Measurements from ENCODE around the gene DCUN1D2.
"Not testable (repeated sequence)": the region's sequence is repeated elsewhere in the genome, so short reads cannot be mapped to it uniquely, and the experiment has no call there.

The DCUN1D2 gene

GRCh38 chr13:113441661-113442060, 48.9 kb downstream of the DCUN1D2 start:
- TF ChIP-seq SPI1 (IDR thresholded peaks at IDR 0.05; ENCODE audit: borderline replicate concordance, low read depth) (no peak), GABPA (IDR thresholded peaks at IDR 0.05; ENCODE audit: low read depth) (no peak), POLR2AphosphoS5 (IDR thresholded peaks at IDR 0.05; ENCODE audit: low read depth) (no peak), CTCF (IDR thresholded peaks at IDR 0.05; ENCODE audit: insufficient read depth, low read length) (no peak), REST (IDR thresholded peaks at IDR 0.05; ENCODE audit: insufficient replicate concordance, low read depth) (no peak)
- DNase-seq (ENCODE audit: low read depth in 1 of 2, low spot score in 1 of 2), result no peak

GRCh38 chr13:113437408-113438010, 53.0 kb downstream of the DCUN1D2 start:
- no peak overlapping the region for H3K27ac ChIP-seq (replicated peaks)
- no peaks in the 10 kb centered on the region for H3K27me3 ChIP-seq (ENCODE audit: insufficient read depth, poor library complexity, severe bottlenecking)
- no peak for TF ChIP-seq SPI1 (IDR thresholded peaks at IDR 0.05; ENCODE audit: borderline replicate concordance, low read depth)
- TF ChIP-seq GABPA (IDR thresholded peaks at IDR 0.05; ENCODE audit: low read depth), result no peak
- TF ChIP-seq CTCF (IDR thresholded peaks at IDR 0.05; ENCODE audit: insufficient read depth, low read length), result no peak
- TF ChIP-seq POLR2AphosphoS5 (IDR thresholded peaks at IDR 0.05; ENCODE audit: low read depth), result no peak
- TF ChIP-seq REST (IDR thresholded peaks at IDR 0.05; ENCODE audit: insufficient replicate concordance, low read depth), result no peak
- H3K4me3 ChIP-seq (replicated peaks; ENCODE audit: insufficient read depth, low read length), result no peak overlapping the region
- no peak for DNase-seq (ENCODE audit: low read depth in 1 of 2, low spot score in 1 of 2)

More at GRCh38 chr13:113441661-113442060, 48.9 kb downstream of the DCUN1D2 start:
- Histone ChIP-seq H3K27me3 (ENCODE audit: insufficient read depth, poor library complexity, severe bottlenecking) (no peaks in the 10 kb centered on the region), H3K4me3 (replicated peaks; ENCODE audit: insufficient read depth, low read length) (no peak overlapping the region), H3K27ac (replicated peaks) (no peak overlapping the region)

GRCh38 chr13:113436866-113437265, 53.6 kb downstream of the DCUN1D2 start:
- DNase-seq (ENCODE audit: low read depth in 1 of 2, low spot score in 1 of 2); H3K4me3 ChIP-seq (replicated peaks; ENCODE audit: insufficient read depth, low read length); H3K27ac ChIP-seq (replicated peaks): not testable (repeated sequence)

GRCh38 chr13:113435907-113436306, 54.6 kb downstream of the DCUN1D2 start:
- DNase-seq (ENCODE audit: low read depth in 1 of 2, low spot score in 1 of 2); H3K27ac ChIP-seq (replicated peaks); H3K27me3 ChIP-seq (ENCODE audit: insufficient read depth, poor library complexity, severe bottlenecking); H3K4me3 ChIP-seq (replicated peaks; ENCODE audit: insufficient read depth, low read length): not testable (repeated sequence)

More at GRCh38 chr13:113436866-113437265, 53.6 kb downstream of the DCUN1D2 start:
- H3K27me3 ChIP-seq (ENCODE audit: insufficient read depth, poor library complexity, severe bottlenecking), result not testable (repeated sequence)

GRCh38 chr13:113433391-113433916, 57.1 kb downstream of the DCUN1D2 start:
- H3K4me3 ChIP-seq (replicated peaks; ENCODE audit: insufficient read depth, low read length), result no peak overlapping the region
- H3K27ac ChIP-seq (replicated peaks), result no peak overlapping the region
- no peak for DNase-seq (ENCODE audit: low read depth in 1 of 2, low spot score in 1 of 2)
- TF ChIP-seq REST (IDR thresholded peaks at IDR 0.05; ENCODE audit: insufficient replicate concordance, low read depth), result no peak
- no peak for TF ChIP-seq GABPA (IDR thresholded peaks at IDR 0.05; ENCODE audit: low read depth)
- TF ChIP-seq SPI1 (IDR thresholded peaks at IDR 0.05; ENCODE audit: borderline replicate concordance, low read depth), result no peak
- no peak for TF ChIP-seq POLR2AphosphoS5 (IDR thresholded peaks at IDR 0.05; ENCODE audit: low read depth)
- no peak for TF ChIP-seq CTCF (IDR thresholded peaks at IDR 0.05; ENCODE audit: insufficient read depth, low read length)
- no peaks in the 10 kb centered on the region for H3K27me3 ChIP-seq (ENCODE audit: insufficient read depth, poor library complexity, severe bottlenecking)

Measured in HL-60 (cell line).